MM.1S (cell line): Measurements from ENCODE around the gene PRRX2.

ENCODE experiments used
- DNase-seq: peaks from one replicate; pipeline ENCODE4 v3.0.0-alpha.2; 2015
- H2AFZ ChIP-seq: fragments of 300-600 bp; sonication (generic); 2 replicates; pipeline ENCODE4 v1.6.0; 2016; ENCODE audit warnings: antibody characterized with exemption, low read length
- H3F3A ChIP-seq: fragments of 300-600 bp; sonication (generic); 2 replicates; pipeline ENCODE4 v1.6.1; 2016; ENCODE audit warnings: mild to moderate bottlenecking, antibody characterized with exemption, low read length, moderate library complexity, mixed read lengths; ENCODE audit not compliant: insufficient read depth
- H3K27ac ChIP-seq: fragments of 300-600 bp; sonication (generic); 2 replicates; pipeline ENCODE4 v1.5.1; 2016; ENCODE audit warnings: mild to moderate bottlenecking, low read length
- H3K27me3 ChIP-seq: fragments of 300-600 bp; sonication (generic); replicated peaks from 2 replicates; pipeline ENCODE4 v1.6.0; 2016; ENCODE audit warnings: low read length; ENCODE audit not compliant: insufficient read depth
- H3K36me3 ChIP-seq: fragments of 300-600 bp; sonication (generic); replicated peaks from 2 replicates; pipeline ENCODE4 v1.6.1; 2016; ENCODE audit warnings: mild to moderate bottlenecking, low read length, mixed read lengths; ENCODE audit not compliant: insufficient read depth
- H3K4me1 ChIP-seq: fragments of 300-600 bp; sonication (generic); 2 replicates; pipeline ENCODE4 v1.6.1; 2016; ENCODE audit warnings: low read length, mixed read lengths
- H3K4me2 ChIP-seq: fragments of 300-600 bp; sonication (generic); 2 replicates; pipeline ENCODE4 v1.6.0; 2016; ENCODE audit warnings: low read depth, low read length
- H3K4me3 ChIP-seq: fragments of 300-600 bp; sonication (generic); 2 replicates; pipeline ENCODE4 v1.5.1; 2016; ENCODE audit warnings: low read length, mixed read lengths
- H3K79me2 ChIP-seq: fragments of 300-600 bp; sonication (generic); 2 replicates; pipeline ENCODE4 v1.6.1; 2016; ENCODE audit warnings: mixed run types, low read length, mixed read lengths
- H3K9ac ChIP-seq: fragments of 300-600 bp; sonication (generic); 2 replicates; pipeline ENCODE4 v1.6.1; 2016; ENCODE audit warnings: low read length, mixed read lengths
- H3K9me2 ChIP-seq: fragments of 300-600 bp; sonication (generic); replicated peaks from 2 replicates; pipeline ENCODE4 v1.6.1; 2016; ENCODE audit warnings: mild to moderate bottlenecking, low read length, mixed read lengths; ENCODE audit not compliant: insufficient read depth
- H3K9me3 ChIP-seq: fragments of 300-600 bp; sonication (generic); replicated peaks from 2 replicates; pipeline ENCODE4 v1.6.1; 2016; ENCODE audit warnings: mild to moderate bottlenecking, low read length, mixed read lengths; ENCODE audit not compliant: insufficient read depth
- H4K20me1 ChIP-seq: fragments of 300-600 bp; sonication (generic); 2 replicates; pipeline ENCODE4 v1.6.1; 2016; ENCODE audit warnings: mild to moderate bottlenecking, low read length, moderate library complexity, mixed read lengths; ENCODE audit not compliant: insufficient read depth
- CTCF ChIP-seq: fragments of 300-600 bp; sonication (generic); IDR thresholded peaks from 2 replicates; pipeline ENCODE4 v1.5.1; 2016; ENCODE audit warnings: antibody characterized with exemption, low read length, mixed read lengths
- EZH2 ChIP-seq: fragments of 300-600 bp; sonication (generic); optimal IDR thresholded peaks from 2 replicates; pipeline ENCODE3; 2017; ENCODE audit warnings: low read depth, mild to moderate bottlenecking, antibody characterized with exemption, low read length, mixed read lengths
- EZH2phosphoT487 ChIP-seq: fragments of 300-600 bp; sonication (generic); IDR thresholded peaks from 2 replicates; pipeline ENCODE4 v1.6.1; 2018; ENCODE audit warnings: antibody characterized with exemption, low read length

The PRRX2 gene

GRCh38 chr9:129740666-129741464, 75.4 kb downstream of the PRRX2 start:
- H3K4me1 ChIP-seq: no peaks in the 10 kb centered on the region
- no peaks in the 10 kb centered on the region for H3F3A ChIP-seq
- H3K27ac ChIP-seq: no peak overlapping the region
- H3K27me3 ChIP-seq: peaks cover 91% of the 10 kb centered on the region
- H3K9ac ChIP-seq: no peak overlapping the region
- DNase-seq: no peak
- H2AFZ ChIP-seq: no peak overlapping the region
- H3K4me3 ChIP-seq: no peak overlapping the region
- H4K20me1 ChIP-seq: no peaks in the 10 kb centered on the region
- no peaks in the 10 kb centered on the region for H3K9me3 ChIP-seq
- no peaks in the 10 kb centered on the region for H3K36me3 ChIP-seq
- H3K79me2 ChIP-seq: no peaks in the 10 kb centered on the region
- H3K9me2 ChIP-seq: no peaks in the 10 kb centered on the region
- TF ChIP-seq EZH2phosphoT487 (no peak), CTCF (no peak), EZH2 (no peak)
- no peak overlapping the region for H3K4me2 ChIP-seq

- H3K27me3 ChIP-seq: peaks cover 98% of the 10 kb centered on the region
- no peaks in the 10 kb centered on the region for H4K20me1 ChIP-seq
- H3K4me1 ChIP-seq: no peaks in the 10 kb centered on the region
- no peaks in the 10 kb centered on the region for H3F3A ChIP-seq
- no peak overlapping the region for H3K4me3 ChIP-seq
- H3K9me2 ChIP-seq: no peaks in the 10 kb centered on the region
- no peak overlapping the region for H3K9ac ChIP-seq
- no peaks in the 10 kb centered on the region for H3K9me3 ChIP-seq
- H2AFZ ChIP-seq: no peak overlapping the region
- no peak overlapping the region for H3K27ac ChIP-seq
- H3K79me2 ChIP-seq: no peaks in the 10 kb centered on the region
- H3K36me3 ChIP-seq: no peaks in the 10 kb centered on the region
- no peak overlapping the region for H3K4me2 ChIP-seq
- no peak for TF ChIP-seq EZH2
- TF ChIP-seq EZH2phosphoT487: no peak
- no peak for TF ChIP-seq CTCF
- DNase-seq: no peak
Measured at GRCh38 chr9:129745200-129745599, 79.8 kb downstream of the PRRX2 start.

- H3K4me3 ChIP-seq: no peak overlapping the region
- H3K9me3 ChIP-seq: no peaks in the 10 kb centered on the region
- H3K4me1 ChIP-seq: no peaks in the 10 kb centered on the region
- DNase-seq: no peak
- no peaks in the 10 kb centered on the region for H3K36me3 ChIP-seq
- no peaks in the 10 kb centered on the region for H3F3A ChIP-seq
- H3K4me2 ChIP-seq: no peak overlapping the region
- no peak overlapping the region for H2AFZ ChIP-seq
- peaks cover 96% of the 10 kb centered on the region for H3K27me3 ChIP-seq
- no peaks in the 10 kb centered on the region for H3K9me2 ChIP-seq
- no peaks in the 10 kb centered on the region for H3K79me2 ChIP-seq
- no peak overlapping the region for H3K9ac ChIP-seq
- H4K20me1 ChIP-seq: no peaks in the 10 kb centered on the region
- TF ChIP-seq EZH2 (no peak), EZH2phosphoT487 (no peak), CTCF (no peak)
- no peak overlapping the region for H3K27ac ChIP-seq
Measured at GRCh38 chr9:129746092-129746777, 80.8 kb downstream of the PRRX2 start.
